ENCODE data around the gene IQSEC2. TPM values are rescaled to one million over a fixed set of nuclear protein-coding genes. Genes with fewer than 3 reads are reported as not detected.

The IQSEC2 gene
- polyA plus RNA-seq, 2 donors, result 7.6 to 11.6 TPM

GRCh38 chrX:53249408-53250042, 31.9 kb downstream of the IQSEC2 start:
- Histone ChIP-seq H3K36me3 (ENCODE audit: control insufficient read depth in 2 of 2, insufficient read depth in 2 of 2, low read length in 1 of 2) (no peaks in the 10 kb centered on the region), H3K4me3 (ENCODE audit: low read depth in 1 of 2, low read length in 2 of 2) (no peak overlapping the region), H3K4me1 (ENCODE audit: control insufficient read depth in 2 of 2, insufficient read depth in 2 of 2, low read length in 1 of 2) (no peaks in the 10 kb centered on the region), H3K27me3 (ENCODE audit: control insufficient read depth in 1 of 2, insufficient read depth in 2 of 2, low read length in 2 of 2) (no peaks in the 10 kb centered on the region), H3K9me3 (ENCODE audit: control insufficient read depth in 2 of 2, insufficient read depth in 1 of 2, low read depth in 1 of 2, low read length in 1 of 2) (no peaks in the 10 kb centered on the region), H3K27ac (ENCODE audit: low read depth in 2 of 2, low read length in 1 of 2) (no peak overlapping the region)
- WGBS, 2 donors, result 60 to 100% methylated on average over 1 of the region's 1 CpG

DNA sequence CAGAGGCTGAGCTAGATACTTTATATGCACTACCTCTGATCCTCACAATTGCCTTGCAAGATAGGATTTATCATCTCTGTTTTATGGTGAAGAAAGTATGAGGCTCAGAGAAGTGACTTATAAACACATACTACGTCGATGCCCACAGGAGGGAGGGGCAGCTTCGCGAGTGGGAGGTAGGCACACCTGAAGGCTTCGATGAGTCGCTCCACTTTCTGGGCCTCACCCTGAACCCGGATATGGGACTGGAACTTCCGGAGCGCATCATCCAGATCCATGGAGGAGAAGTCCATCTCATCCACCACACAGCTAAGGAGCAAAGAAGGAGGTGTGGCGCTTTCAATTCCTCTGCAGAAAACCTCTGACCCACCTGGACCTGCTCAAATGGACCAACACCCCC, 33.5 kb downstream of the IQSEC2 start:
- WGBS, 2 donors, result 78 to 81% methylated on average over 10 of the region's 10 CpGs
- Histone ChIP-seq H3K27ac (ENCODE audit: low read depth in 2 of 2, low read length in 1 of 2) (no peak overlapping the region), H3K9me3 (ENCODE audit: control insufficient read depth in 2 of 2, insufficient read depth in 1 of 2, low read depth in 1 of 2, low read length in 1 of 2) (no peaks in the 10 kb centered on the region), H3K36me3 (ENCODE audit: control insufficient read depth in 2 of 2, insufficient read depth in 2 of 2, low read length in 1 of 2) (no peaks in the 10 kb centered on the region), H3K27me3 (ENCODE audit: control insufficient read depth in 1 of 2, insufficient read depth in 2 of 2, low read length in 2 of 2) (no peaks in the 10 kb centered on the region), H3K4me3 (ENCODE audit: low read depth in 1 of 2, low read length in 2 of 2) (no peak overlapping the region), H3K4me1 (ENCODE audit: control insufficient read depth in 2 of 2, insufficient read depth in 2 of 2, low read length in 1 of 2) (no peaks in the 10 kb centered on the region)

DNA sequence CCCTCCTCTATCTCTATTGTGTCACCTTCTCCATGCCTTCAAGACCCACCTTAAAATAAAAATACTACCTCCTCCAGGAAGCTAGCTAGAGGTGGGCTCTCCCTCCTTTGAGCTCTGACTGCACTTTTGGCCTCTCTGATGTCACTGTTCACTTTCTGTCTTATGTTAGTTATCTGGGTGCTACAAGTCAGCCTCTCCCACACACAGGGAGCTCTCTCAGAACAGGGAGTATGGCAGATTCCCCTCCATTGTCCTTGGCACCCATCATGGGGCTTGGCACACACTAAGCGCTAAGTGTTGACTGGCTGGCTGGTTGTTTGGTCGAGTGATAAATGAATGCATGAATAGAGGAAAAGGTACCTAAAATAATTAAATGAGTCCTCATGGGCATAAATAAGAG, 35.2 kb downstream of the IQSEC2 start:
- Histone ChIP-seq H3K27ac (ENCODE audit: low read depth in 2 of 2, low read length in 1 of 2) (no peak overlapping the region), H3K4me3 (ENCODE audit: low read depth in 1 of 2, low read length in 2 of 2) (no peak overlapping the region), H3K9me3 (ENCODE audit: control insufficient read depth in 2 of 2, insufficient read depth in 1 of 2, low read depth in 1 of 2, low read length in 1 of 2) (no peaks in the 10 kb centered on the region), H3K27me3 (ENCODE audit: control insufficient read depth in 1 of 2, insufficient read depth in 2 of 2, low read length in 2 of 2) (no peaks in the 10 kb centered on the region), H3K36me3 (ENCODE audit: control insufficient read depth in 2 of 2, insufficient read depth in 2 of 2, low read length in 1 of 2) (peaks cover 0 to 5% of the 10 kb centered on the region in 2 donors), H3K4me1 (ENCODE audit: control insufficient read depth in 2 of 2, insufficient read depth in 2 of 2, low read length in 1 of 2) (no peaks in the 10 kb centered on the region)
- 79 to 84% methylated on average over 2 of the region's 2 CpGs for WGBS, 2 donors

- Histone ChIP-seq H3K4me1 (ENCODE audit: control insufficient read depth in 2 of 2, insufficient read depth in 2 of 2, low read length in 1 of 2) (no peaks in the 10 kb centered on the region), H3K27me3 (ENCODE audit: control insufficient read depth in 1 of 2, insufficient read depth in 2 of 2, low read length in 2 of 2) (no peaks in the 10 kb centered on the region), H3K4me3 (ENCODE audit: low read depth in 1 of 2, low read length in 2 of 2) (no peak overlapping the region), H3K36me3 (ENCODE audit: control insufficient read depth in 2 of 2, insufficient read depth in 2 of 2, low read length in 1 of 2) (peaks cover 0 to 5% of the 10 kb centered on the region in 2 donors), H3K9me3 (ENCODE audit: control insufficient read depth in 2 of 2, insufficient read depth in 1 of 2, low read depth in 1 of 2, low read length in 1 of 2) (no peaks in the 10 kb centered on the region), H3K27ac (ENCODE audit: low read depth in 2 of 2, low read length in 1 of 2) (no peak overlapping the region)
- WGBS, 2 donors, result 64 to 91% methylated on average over 1 of the region's 1 CpG
These were observed 36.8 kb downstream of the IQSEC2 start for GRCh38 chrX:53244610-53245009.

- H3K4me3 ChIP-seq (ENCODE audit: low read depth in 1 of 2, low read length in 2 of 2), result no peak overlapping the region
- H3K27me3 ChIP-seq (ENCODE audit: control insufficient read depth in 1 of 2, insufficient read depth in 2 of 2, low read length in 2 of 2), result no peaks in the 10 kb centered on the region
- H3K36me3 ChIP-seq (ENCODE audit: control insufficient read depth in 2 of 2, insufficient read depth in 2 of 2, low read length in 1 of 2), result peaks cover 0 to 5% of the 10 kb centered on the region in 2 donors
- no peaks in the 10 kb centered on the region for H3K4me1 ChIP-seq (ENCODE audit: control insufficient read depth in 2 of 2, insufficient read depth in 2 of 2, low read length in 1 of 2)
- H3K9me3 ChIP-seq (ENCODE audit: control insufficient read depth in 2 of 2, insufficient read depth in 1 of 2, low read depth in 1 of 2, low read length in 1 of 2), result no peaks in the 10 kb centered on the region
- H3K27ac ChIP-seq (ENCODE audit: low read depth in 2 of 2, low read length in 1 of 2), result no peak overlapping the region
- 83 to 84% methylated on average over 4 of the region's 4 CpGs for WGBS, 2 donors
These were observed 39.1 kb downstream of the IQSEC2 start for GRCh38 chrX:53242310-53242709.

DNA sequence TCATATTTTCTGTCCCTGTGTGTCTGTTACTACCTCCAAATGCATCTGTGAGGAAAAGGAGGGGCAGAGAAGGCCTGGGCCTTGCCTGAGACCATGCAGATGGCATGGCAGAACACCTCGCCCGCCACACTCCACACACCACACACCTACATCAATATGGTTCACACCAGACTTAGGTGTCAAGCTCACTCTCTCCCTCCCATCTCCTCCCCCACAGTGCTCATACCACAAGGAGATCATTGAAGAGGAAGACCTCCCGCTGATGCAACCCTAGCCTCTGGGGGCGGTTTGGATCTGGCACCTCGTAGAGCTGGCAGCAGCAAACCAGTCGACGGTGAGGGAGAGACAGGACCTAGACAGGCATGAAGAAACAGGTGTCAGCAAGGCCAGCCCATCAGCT, 39.8 kb downstream of the IQSEC2 start:
- 82% methylated on average over 7 of the region's 7 CpGs for WGBS, 2 donors
- Histone ChIP-seq H3K9me3 (ENCODE audit: control insufficient read depth in 2 of 2, insufficient read depth in 1 of 2, low read depth in 1 of 2, low read length in 1 of 2) (no peaks in the 10 kb centered on the region), H3K27ac (ENCODE audit: low read depth in 2 of 2, low read length in 1 of 2) (no peak overlapping the region), H3K27me3 (ENCODE audit: control insufficient read depth in 1 of 2, insufficient read depth in 2 of 2, low read length in 2 of 2) (no peaks in the 10 kb centered on the region), H3K4me3 (ENCODE audit: low read depth in 1 of 2, low read length in 2 of 2) (no peak overlapping the region), H3K4me1 (ENCODE audit: control insufficient read depth in 2 of 2, insufficient read depth in 2 of 2, low read length in 1 of 2) (no peaks in the 10 kb centered on the region), H3K36me3 (ENCODE audit: control insufficient read depth in 2 of 2, insufficient read depth in 2 of 2, low read length in 1 of 2) (peaks cover 0 to 5% of the 10 kb centered on the region in 2 donors)

DNA sequence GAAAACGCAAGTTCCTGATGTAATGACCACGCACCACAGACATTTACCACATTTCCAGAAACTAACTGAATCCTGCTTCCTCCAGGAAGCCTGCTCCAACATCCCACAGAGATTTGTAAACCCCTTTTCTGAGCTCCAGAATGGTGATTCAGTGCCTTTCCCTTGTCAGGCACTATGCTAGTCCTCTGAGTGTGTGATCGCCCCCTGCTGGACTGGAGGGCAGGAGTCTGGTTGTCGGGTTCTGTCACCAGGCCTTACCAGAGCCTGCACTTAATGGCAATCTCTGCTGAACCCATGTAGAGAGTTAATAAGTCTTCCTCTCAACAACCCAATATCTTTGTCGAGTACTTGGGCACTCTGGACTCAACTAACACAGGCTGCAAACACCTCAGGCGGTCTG, 41.9 kb downstream of the IQSEC2 start:
- Histone ChIP-seq H3K4me1 (ENCODE audit: control insufficient read depth in 2 of 2, insufficient read depth in 2 of 2, low read length in 1 of 2) (no peaks in the 10 kb centered on the region), H3K27me3 (ENCODE audit: control insufficient read depth in 1 of 2, insufficient read depth in 2 of 2, low read length in 2 of 2) (no peaks in the 10 kb centered on the region), H3K9me3 (ENCODE audit: control insufficient read depth in 2 of 2, insufficient read depth in 1 of 2, low read depth in 1 of 2, low read length in 1 of 2) (no peaks in the 10 kb centered on the region), H3K27ac (ENCODE audit: low read depth in 2 of 2, low read length in 1 of 2) (no peak overlapping the region), H3K4me3 (ENCODE audit: low read depth in 1 of 2, low read length in 2 of 2) (no peak overlapping the region), H3K36me3 (ENCODE audit: control insufficient read depth in 2 of 2, insufficient read depth in 2 of 2, low read length in 1 of 2) (peaks cover 0 to 10% of the 10 kb centered on the region in 2 donors)
- 79 to 91% methylated on average over 6 of the region's 6 CpGs for WGBS, 2 donors

DNA sequence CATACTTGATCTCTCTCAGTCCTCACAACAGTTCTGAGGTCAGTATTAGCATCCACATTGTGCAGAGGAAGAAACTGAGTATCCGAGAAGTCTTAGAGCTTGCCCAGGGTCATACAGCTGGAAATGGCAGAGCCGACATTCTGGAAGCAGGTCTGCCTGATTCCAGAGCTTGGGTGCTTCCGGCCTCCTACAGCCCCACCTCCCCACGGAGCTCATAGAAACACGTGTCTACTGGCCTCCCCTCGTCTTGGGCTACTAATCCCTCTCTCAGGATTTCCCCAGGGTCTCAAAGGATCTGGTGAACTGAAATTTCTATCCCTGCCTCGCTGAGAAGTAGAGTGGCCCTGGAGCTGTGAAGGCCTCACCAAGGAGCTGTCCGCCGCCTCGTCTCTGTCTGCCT, 44.3 kb downstream of the IQSEC2 start:
- 64 to 77% methylated on average over 10 of the region's 10 CpGs for WGBS, 2 donors
- H3K4me3 ChIP-seq (ENCODE audit: low read depth in 1 of 2, low read length in 2 of 2), result no peak overlapping the region
- H3K36me3 ChIP-seq (ENCODE audit: control insufficient read depth in 2 of 2, insufficient read depth in 2 of 2, low read length in 1 of 2), result peaks cover 0 to 10% of the 10 kb centered on the region in 2 donors
- H3K9me3 ChIP-seq (ENCODE audit: control insufficient read depth in 2 of 2, insufficient read depth in 1 of 2, low read depth in 1 of 2, low read length in 1 of 2), result no peaks in the 10 kb centered on the region
- H3K27me3 ChIP-seq (ENCODE audit: control insufficient read depth in 1 of 2, insufficient read depth in 2 of 2, low read length in 2 of 2), result no peaks in the 10 kb centered on the region
- H3K4me1 ChIP-seq (ENCODE audit: control insufficient read depth in 2 of 2, insufficient read depth in 2 of 2, low read length in 1 of 2), result no peaks in the 10 kb centered on the region
- no peak overlapping the region for H3K27ac ChIP-seq (ENCODE audit: low read depth in 2 of 2, low read length in 1 of 2)

DNA sequence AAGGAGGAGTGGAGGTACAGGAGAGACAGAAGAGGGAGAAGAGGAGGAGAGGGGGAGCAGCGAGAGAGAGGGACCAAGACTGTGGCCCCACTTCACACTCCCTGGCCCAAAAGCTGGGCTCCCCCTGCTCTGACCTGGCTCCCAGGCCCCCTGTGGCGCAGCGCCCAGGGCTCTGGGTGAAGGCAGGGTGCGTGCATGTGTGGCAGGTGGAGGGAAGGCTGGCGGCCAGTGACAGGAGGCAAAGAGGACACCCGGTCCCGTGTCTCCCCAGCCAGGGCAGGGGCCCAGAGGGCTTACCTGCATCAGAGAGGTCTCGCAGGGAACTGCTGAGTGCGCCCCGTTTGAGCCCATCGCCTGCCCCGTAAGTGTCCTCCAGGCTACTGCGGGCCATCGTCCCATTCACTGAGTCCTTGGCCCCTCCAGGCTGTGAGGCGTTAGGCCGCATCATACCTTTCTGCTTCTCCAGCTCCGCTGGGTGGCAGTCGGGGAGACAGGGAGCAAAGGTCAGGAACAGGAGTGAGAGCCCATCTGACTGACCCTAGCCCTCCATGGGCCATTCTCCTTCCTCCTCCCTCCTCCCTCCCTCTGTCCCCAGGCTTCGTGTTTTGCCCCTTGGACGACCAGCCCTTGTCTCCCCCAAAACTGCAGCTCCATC, 45.2 kb downstream of the IQSEC2 start:
- 85 to 89% methylated on average over 16 to 20 of the region's 20 CpGs for whole genome bisulfite sequencing, 2 donors

GRCh38 chrX:53235566-53235965, 45.8 kb downstream of the IQSEC2 start:
- no peak overlapping the region for H3K27ac ChIP-seq (ENCODE audit: low read depth in 2 of 2, low read length in 1 of 2)
- H3K36me3 ChIP-seq (ENCODE audit: control insufficient read depth in 2 of 2, insufficient read depth in 2 of 2, low read length in 1 of 2), result peaks cover 0 to 5% of the 10 kb centered on the region in 2 donors
- no peaks in the 10 kb centered on the region for H3K27me3 ChIP-seq (ENCODE audit: control insufficient read depth in 1 of 2, insufficient read depth in 2 of 2, low read length in 2 of 2)
- no peak overlapping the region for H3K4me3 ChIP-seq (ENCODE audit: low read depth in 1 of 2, low read length in 2 of 2)
- no peaks in the 10 kb centered on the region for H3K4me1 ChIP-seq (ENCODE audit: control insufficient read depth in 2 of 2, insufficient read depth in 2 of 2, low read length in 1 of 2)
- WGBS, 2 donors, result 75 to 91% methylated on average over 11 to 12 of the region's 12 CpGs
- no peaks in the 10 kb centered on the region for H3K9me3 ChIP-seq (ENCODE audit: control insufficient read depth in 2 of 2, insufficient read depth in 1 of 2, low read depth in 1 of 2, low read length in 1 of 2)

More for the DNA sequence above, 45.2 kb downstream of the IQSEC2 start:
- no peaks in the 10 kb centered on the region for H3K4me1 ChIP-seq (ENCODE audit: control insufficient read depth in 2 of 2, insufficient read depth in 2 of 2, low read length in 1 of 2)
- H3K27ac ChIP-seq (ENCODE audit: low read depth in 2 of 2, low read length in 1 of 2), result no peak overlapping the region
- H3K36me3 ChIP-seq (ENCODE audit: control insufficient read depth in 2 of 2, insufficient read depth in 2 of 2, low read length in 1 of 2), result peaks cover 0 to 5% of the 10 kb centered on the region in 2 donors
- no peaks in the 10 kb centered on the region for H3K9me3 ChIP-seq (ENCODE audit: control insufficient read depth in 2 of 2, insufficient read depth in 1 of 2, low read depth in 1 of 2, low read length in 1 of 2)
- no peaks in the 10 kb centered on the region for H3K27me3 ChIP-seq (ENCODE audit: control insufficient read depth in 1 of 2, insufficient read depth in 2 of 2, low read length in 2 of 2)
- H3K4me3 ChIP-seq (ENCODE audit: low read depth in 1 of 2, low read length in 2 of 2), result no peak overlapping the region
